Middle frontal gyrus (tissue), 1 donor: ENCODE results near the gene TFEB.

Experiments
- DNase-seq: peaks from one replicate; pipeline ENCODE4 v3.0.0-alpha.2; 2015; ENCODE audit warnings: low spot score; ENCODE audit errors: extremely low spot score

The TFEB gene

GRCh38 chr6:41675992-41676391 lies 59.4 kb downstream of the TFEB start:
- no peak for DNase-seq

- no peak for DNase-seq
Observed at GRCh38 chr6:41675176-41675775, 60.1 kb downstream of the TFEB start.

- no peak for DNase-seq
Observed at GRCh38 chr6:41674231-41675000, 61.0 kb downstream of the TFEB start.

GRCh38 chr6:41673704-41674000 lies 61.8 kb downstream of the TFEB start:
- DNase-seq = no peak

GRCh38 chr6:41672816-41673703 lies 62.3 kb downstream of the TFEB start:
- DNase-seq = no peak

- no peak for DNase-seq
Observed at GRCh38 chr6:41672016-41672415, 63.4 kb downstream of the TFEB start.

GRCh38 chr6:41671376-41671775 lies 64.0 kb downstream of the TFEB start:
- DNase-seq = no peak

GRCh38 chr6:41670703-41671360 lies 64.6 kb downstream of the TFEB start:
- no peak for DNase-seq

GRCh38 chr6:41668968-41669367 lies 66.4 kb downstream of the TFEB start:
- DNase-seq = no peak

GRCh38 chr6:41667195-41667594 lies 68.2 kb downstream of the TFEB start:
- DNase-seq = no peak

- DNase-seq = no peak
Observed at GRCh38 chr6:41664271-41664670, 71.1 kb downstream of the TFEB start.

- DNase-seq = no peak
Observed at GRCh38 chr6:41663568-41663967, 71.8 kb downstream of the TFEB start.

- no peak for DNase-seq
Observed at GRCh38 chr6:41659935-41660334, 75.5 kb downstream of the TFEB start.

- DNase-seq = no peak
Observed at GRCh38 chr6:41658636-41659035, 76.8 kb downstream of the TFEB start.

GRCh38 chr6:41657131-41658094 lies 78.0 kb downstream of the TFEB start:
- no peak for DNase-seq

GRCh38 chr6:41656002-41656691 lies 79.3 kb downstream of the TFEB start:
- no peak for DNase-seq

- no peak for DNase-seq
Observed at GRCh38 chr6:41655646-41656001, 79.8 kb downstream of the TFEB start.

GRCh38 chr6:41655176-41655575 lies 80.2 kb downstream of the TFEB start:
- no peak for DNase-seq

GRCh38 chr6:41654698-41655151 lies 80.7 kb downstream of the TFEB start:
- no peak for DNase-seq

- no peak for DNase-seq
Observed at GRCh38 chr6:41654151-41654697, 81.2 kb downstream of the TFEB start.
